Measurements from ENCODE around the gene AUTS2.

AUTS2 gene

DNA sequence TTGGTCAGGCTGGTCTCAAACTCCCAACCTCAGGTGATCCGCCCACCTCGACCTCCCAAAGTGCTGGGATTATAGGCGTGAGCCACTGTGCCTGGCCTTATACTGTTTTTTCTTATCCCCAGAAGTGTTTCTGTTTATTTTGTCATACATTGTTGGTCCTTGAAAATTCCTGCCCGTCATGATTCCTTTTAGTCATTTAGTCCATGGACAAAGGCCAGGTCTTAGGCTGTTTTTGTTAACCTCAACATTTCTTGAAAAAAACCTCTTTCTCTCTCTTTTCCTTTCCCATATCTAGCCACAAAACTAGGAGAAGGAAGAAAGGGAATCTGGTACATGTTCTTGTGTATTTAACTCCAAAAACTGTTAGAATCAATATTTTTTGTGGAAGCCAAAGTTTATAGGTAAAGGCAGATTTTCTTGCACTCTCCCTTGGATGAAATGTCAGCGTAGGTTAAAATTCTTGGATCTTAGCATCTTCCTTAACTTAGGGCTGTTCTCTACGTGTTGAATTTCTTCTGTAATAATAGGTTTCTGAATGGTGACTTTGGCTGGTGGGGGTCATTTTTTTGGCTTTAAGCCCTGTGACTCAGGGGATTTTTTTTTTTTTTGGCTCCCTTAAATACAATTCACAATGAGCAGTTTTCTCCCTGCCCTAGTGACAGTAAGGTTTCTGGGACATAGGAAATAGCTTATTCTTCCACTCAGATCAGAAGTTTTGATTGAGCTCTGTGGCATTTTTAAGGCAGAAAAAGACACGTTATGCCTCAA lies 500.8 kb downstream of the AUTS2 start:
- DNase-seq, result no peak

DNA sequence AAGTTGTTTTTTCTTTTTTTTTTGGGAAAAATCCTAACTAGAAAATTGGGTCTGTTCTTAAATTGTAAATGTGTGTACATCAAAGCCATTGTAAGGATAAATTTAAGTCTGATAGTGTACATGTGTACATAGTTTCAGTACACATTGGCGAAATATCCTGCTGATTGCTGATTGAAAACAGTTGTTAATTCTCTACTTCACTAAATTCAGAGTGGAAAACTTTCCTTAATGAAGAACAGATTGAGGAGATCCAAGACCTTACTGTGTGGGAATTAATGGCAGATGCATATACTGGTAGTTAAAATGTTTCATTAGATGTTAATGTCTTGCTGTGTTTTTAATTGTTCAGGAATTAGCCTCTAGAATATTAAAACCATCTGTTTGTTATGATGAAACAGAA lies 506.0 kb downstream of the AUTS2 start:
- DNase-seq, result no peak

DNA sequence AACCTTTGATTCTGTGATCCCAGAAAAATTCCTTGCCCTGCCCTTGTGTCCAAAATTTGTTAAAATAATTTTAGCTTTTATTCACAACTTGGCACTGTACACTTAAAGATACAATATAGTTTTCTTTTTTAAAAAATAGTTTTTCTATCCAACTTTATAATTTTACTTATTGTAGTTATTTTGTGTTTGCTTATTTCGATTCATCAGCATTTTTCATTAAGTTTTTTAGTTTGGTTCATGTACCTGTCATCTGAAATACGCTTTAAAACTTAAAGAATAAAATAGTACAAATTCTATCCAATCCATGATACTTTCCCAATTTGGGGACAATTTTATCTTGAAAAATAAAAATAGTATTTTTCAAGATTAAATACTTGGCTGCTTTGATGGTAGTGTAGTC lies 514.8 kb downstream of the AUTS2 start:
- no peak for DNase-seq

DNA sequence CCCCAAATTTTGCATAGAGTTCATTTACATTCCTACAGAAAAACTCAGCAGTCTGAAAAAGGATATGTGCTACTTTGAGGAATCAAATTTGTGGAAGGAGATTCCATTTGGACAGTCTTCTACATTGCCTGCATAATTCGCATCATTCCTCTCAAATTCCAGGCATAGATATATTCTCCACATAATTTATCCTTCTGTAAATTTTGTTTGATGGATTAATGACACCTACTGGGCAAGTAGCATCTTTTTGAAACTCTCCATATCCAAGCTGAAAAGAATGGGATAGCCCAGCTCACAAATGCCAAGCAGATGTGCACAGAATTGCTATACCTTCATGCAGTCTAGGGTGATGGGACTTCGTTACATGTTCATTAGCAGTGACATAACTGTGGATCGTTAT lies 515.3 kb downstream of the AUTS2 start:
- no peak for DNase-seq

GRCh38 chr7:70114806-70115205 lies 516.5 kb downstream of the AUTS2 start:
- no peak for DNase-seq

DNA sequence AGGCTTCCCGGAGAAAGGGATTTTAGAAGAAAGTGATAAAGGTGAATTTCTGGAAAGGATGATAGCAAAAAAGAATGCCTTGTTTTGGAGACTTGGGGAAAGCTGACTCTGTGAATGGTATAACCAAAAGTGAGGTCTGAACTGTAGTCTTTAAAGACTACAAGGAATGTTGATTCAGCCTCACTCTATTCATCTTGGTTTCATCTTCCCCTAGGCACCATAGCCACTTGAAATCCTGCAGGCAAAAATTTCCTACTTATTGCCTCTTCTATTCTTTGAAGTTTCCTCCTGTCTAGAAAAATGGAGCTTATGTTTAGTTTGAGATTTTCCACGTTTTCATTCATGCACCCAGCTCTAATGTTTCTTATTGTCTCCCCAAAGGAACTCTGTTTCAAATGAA lies 518.0 kb downstream of the AUTS2 start:
- DNase-seq, result no peak

DNA sequence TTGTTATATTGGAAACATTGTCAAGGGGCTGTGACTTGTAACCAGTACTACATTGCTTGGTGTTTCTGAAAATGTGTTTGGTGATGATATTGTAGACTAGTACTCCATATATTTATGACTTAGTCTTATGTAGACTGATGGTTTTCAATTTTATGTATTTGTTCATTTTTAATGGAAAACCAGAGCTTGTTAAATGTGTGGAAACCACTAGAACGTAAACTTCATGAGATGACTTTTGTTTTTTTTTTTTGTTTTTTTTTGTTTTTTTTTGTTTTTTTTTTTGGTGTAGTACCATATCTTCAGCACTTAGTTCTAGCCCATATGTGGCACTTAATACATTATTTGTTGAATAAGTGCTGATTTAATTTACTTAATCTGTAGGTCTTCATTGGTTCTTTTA lies 518.6 kb downstream of the AUTS2 start:
- DNase-seq, result no peak

- no peak for DNase-seq
Observed at GRCh38 chr7:70120851-70121250, 522.6 kb downstream of the AUTS2 start.

GRCh38 chr7:70131817-70132216 lies 533.5 kb downstream of the AUTS2 start:
- DNase-seq, result no peak

DNA sequence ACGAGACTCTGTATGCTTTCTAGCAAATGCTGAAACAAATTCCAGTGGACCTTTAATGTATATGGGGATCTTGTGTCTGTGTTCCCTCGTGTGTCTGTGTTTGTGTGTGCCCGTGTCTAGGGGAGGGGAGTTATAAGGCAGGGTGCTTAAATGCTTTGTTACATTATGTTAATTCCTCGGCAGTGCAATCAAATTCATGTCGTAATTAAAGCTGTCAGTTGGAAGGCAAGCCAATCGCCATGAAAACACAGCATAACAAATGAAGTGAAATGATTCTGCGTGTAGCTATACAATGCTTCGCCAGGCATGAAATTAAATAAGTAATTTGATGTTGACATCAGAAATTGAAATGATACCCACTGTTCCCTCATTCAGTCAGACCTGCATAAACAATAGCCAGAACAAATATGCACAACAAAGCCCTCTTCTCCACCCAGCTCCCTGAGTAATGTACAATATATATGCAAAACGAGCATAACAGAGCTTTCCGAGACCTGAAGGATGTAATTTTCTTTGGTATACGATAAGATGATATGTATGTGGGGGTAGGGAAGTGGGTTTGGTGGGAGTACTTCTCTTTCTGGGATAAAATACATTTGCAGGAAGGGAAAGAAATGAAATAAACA lies 534.1 kb downstream of the AUTS2 start:
- DNase-seq, result no peak

DNA sequence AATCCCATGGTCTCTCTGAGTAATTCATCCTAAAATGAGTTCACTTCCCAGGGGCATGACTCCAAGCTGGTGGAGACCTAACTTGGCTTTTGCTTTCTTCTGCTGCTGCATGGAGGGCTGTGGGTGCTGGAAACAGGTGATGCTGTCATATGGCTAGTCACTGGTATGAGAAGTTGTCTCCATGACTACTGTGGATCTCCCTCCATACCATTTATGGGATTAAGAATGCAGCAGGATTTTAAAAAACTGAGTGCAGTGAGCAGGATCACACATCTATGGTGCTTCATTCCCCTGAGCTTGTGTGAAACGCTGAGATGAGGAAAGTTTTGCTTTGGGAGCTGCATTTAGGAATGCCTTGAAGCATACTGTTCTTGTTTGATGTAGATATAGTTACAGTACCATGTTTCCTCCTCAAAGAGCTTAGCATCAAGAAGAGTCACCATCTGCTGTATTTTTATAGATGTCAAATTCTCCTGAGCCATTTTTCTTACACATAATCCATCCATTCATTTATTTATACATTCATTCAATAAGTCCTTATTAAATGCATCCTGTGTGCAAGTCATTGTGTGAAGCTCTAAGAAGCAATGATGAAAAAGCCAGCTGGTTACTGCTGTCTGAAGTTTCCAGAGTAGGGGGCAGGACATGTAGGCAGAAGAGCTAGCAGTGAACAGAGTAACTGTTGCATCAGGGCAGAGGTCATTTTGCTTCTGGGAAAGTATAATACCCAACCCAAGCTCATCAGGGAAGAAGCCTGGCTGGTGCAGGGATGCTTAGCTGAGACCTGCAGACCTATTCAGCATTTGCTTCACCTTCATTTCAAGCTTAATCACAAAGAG lies 534.8 kb downstream of the AUTS2 start:
- DNase-seq, result no peak

DNA sequence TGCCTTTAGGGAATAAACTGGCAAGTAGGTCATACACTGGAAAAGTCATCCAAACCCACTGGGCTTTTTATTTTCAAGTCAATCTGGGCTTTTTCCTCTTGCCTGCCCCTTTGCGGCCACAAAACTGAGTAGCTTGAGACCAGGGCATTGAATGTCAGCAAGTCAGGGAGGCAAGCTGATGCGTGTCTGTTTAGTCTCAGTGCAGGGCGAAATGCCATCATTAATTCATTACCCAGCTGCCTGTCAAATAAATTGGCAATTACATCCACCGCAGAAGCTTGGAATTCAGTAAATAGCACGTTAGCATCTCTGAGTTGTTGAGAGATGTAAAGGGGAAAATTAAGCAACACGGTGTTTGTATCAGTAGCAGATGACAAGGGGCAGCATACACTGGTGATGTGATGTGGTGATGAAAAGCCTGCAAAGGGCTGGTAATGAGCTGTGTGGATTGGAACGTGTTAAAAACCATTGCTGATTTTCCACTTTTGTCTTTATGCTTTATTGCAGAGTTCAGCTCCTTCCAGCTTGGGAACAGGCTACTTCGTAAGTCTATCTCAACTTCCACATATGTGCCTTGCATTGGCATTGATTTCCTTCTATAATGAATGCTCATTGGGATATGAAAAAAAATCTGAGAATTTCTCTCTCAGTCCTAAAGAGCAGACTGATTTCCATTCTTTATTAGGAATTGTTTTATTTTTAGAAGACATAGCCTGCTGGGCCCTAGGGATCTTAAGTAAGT lies 535.9 kb downstream of the AUTS2 start:
- DNase-seq, result no peak

DNA sequence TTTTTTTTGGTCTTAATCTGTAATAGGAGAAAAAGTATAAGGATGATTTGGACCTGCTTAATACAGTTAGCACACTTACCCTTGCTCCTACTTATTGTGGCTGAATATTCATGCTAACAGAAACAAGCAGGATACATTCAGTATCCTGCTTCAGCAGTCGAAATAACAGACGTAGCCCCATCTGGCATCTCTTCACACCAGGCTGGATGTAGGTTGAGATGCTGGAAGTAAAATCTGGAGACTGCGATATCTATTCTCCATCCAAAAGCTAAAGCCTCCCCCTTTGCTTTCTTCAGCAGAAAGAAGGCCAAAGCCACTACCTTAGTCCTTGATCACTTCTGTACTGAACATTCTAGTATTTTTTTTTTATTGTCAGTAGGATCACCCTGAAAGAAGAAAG lies 537.4 kb downstream of the AUTS2 start:
- no peak for DNase-seq

DNA sequence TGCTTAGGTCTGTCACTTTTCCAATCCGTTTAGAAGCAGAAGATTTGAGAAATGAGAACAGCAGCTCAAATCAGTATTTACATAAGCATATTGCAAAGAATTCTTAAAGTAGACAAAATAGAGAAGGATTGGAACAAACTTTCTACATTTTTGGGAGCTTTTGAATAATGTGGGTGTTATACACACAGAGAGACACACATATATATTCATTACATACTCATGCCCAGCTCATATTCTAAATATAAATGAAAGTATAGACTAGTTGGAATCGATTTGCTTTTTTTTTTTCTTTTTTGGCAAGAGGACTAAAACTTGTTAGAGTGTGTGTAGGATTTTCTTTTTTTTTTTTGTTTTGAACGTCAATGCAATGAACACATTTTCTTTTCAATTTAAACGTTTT lies 538.9 kb downstream of the AUTS2 start:
- DNase-seq, result no peak

- no peak for DNase-seq
Observed at GRCh38 chr7:70142247-70142932, 544.1 kb downstream of the AUTS2 start.

- no peak for DNase-seq
Observed at GRCh38 chr7:70143075-70144044, 545.1 kb downstream of the AUTS2 start.

DNA sequence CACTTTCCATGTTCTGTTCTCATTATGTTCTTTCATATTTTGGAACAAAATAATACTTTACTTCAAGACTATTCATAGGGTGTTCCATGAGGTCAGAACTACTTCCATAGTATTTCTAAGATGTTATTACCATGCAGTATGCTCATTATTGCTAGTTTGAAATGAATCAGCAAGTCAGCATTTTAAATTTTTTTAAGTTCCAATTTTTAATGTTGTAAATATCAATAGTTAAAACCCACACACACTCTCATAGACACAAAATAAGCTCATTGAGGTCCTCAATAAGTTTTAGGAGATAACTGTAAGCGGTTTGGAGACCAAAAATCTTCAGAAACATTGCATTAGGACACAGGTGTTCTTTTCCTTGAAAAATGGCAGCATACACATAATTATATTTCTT lies 550.7 kb downstream of the AUTS2 start:
- DNase-seq, result no peak

DNA sequence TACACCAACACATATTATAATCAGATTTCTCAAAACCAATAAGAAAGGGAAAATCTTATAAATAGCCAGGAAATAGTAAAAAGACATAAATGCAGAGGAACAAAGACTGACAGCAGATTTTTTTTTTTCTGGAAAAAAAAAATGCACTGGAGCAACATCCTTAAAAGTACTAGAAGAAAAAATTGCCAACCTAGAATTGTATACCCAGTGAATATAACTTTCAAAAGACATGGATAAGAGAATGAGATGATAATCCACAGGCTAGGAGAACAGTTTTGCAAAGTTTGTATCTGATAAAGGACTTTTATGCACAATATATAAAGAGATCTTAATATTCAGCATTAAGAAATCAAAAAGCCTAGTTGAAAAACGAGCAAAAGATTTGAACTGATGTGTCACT lies 554.0 kb downstream of the AUTS2 start:
- no peak for DNase-seq

- no peak for DNase-seq
Observed at GRCh38 chr7:70153933-70154332, 555.7 kb downstream of the AUTS2 start.

GRCh38 chr7:70154521-70155180 lies 556.4 kb downstream of the AUTS2 start:
- DNase-seq, result no peak

DNA sequence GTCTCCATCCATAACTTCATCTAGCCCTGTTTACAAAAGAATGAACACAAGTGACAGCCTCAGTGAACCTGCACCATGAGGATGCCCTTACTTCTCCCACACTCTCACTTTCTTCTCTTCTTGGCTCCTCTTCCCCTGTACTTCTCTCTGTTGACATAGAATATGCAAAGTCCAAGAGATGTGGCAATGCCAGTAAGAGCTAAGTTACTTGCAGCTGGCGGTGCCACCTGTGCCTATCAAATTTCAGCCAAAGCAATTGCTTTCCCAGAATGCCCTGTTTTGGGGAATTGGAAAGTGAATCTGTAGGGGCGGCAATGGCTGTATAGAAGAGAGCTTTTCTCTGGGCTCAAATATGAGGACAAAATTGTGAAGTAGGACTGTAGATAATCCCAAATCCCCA lies 557.8 kb downstream of the AUTS2 start:
- DNase-seq, result no peak

Data from activated CD4-positive, alpha-beta T cell treated with anti-CD3 and anti-CD28 coated beads, Interleukin-2, amount 50 U/mL, for 16 hours (primary cell).